ENCODE data around the gene ZBTB44. TPM values are rescaled to one million over a fixed set of nuclear protein-coding genes. Genes with fewer than 3 reads are reported as not detected.
"Not testable (repeated sequence)": the region's sequence is repeated elsewhere in the genome, so short reads cannot be mapped to it uniquely, and the experiment has no call there.

Gene ZBTB44
- total and polyA plus RNA-seq, 5 experiments from 2014 or later: 5.9 to 90.1 (median 7.9) TPM

DNA sequence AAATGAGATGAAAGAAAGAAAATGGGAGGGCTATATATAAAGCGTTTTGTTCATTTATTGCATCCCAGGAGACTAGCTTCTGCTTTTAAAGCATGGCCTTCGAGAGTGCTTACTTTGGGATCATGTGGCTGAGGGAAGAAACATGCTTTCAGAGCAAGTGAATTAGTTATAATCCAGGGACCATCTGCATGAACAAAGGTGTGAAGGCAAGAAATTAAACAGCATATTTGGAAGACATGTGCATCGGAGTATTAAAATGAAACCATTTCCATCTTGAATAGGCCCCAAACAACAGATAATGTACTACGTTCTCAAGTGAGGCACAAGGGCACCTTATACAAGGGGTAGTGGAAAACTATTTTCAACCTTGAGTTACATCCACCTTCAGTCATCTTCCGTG lies 51.4 kb downstream of the ZBTB44 start:
- Mint-ChIP-seq H3K27me3 (no peaks in the 10 kb centered on the region), H3K27ac (peak overlapping the region in 2 of 10 donors; percentile 2 to 27), H3K36me3 (peaks cover 20 to 82% (median 45%) of the 10 kb centered on the region in 3 donors), H3K9me3 (peaks cover 0 to 17% (median 9%) of the 10 kb centered on the region in 9 donors), H3K4me3 (no peak overlapping the region), H3K4me1 (peaks cover 11 to 45% (median 30%) of the 10 kb centered on the region in 4 donors)
- ATAC-seq: no peak
- no peak for DNase-seq
- POLR2A ChIA-PET: no interaction called here

DNA sequence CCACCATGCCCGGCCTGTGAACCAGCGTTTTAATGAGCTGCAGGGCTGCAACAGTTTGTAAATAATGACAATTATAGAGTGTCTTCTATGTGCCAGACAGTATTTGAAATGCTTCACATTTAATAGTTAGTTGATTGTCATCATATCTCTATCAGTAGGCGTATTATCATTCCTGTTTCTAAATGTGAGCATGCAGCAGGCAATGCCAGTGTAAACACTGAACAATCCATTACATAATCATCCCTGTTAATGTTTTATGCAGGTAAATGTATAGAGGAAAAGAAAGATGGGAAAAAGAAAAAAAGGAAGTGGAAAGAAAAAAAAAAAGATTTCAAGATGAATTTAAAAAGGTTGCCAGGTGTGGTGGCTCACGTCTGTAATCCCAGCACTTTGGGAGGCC lies 52.3 kb downstream of the ZBTB44 start:
- ATAC-seq (no peak), DNase-seq (no peak)
- H3K27ac Mint-ChIP-seq: peak overlapping the region in 2 of 10 donors; percentile 44 to 53
- peaks cover 11 to 54% (median 36%) of the 10 kb centered on the region in 4 donors for H3K4me1 Mint-ChIP-seq
- no peak overlapping the region for H3K4me3 Mint-ChIP-seq
- no peaks in the 10 kb centered on the region for H3K27me3 Mint-ChIP-seq
- peaks cover 0 to 26% (median 9%) of the 10 kb centered on the region in 9 donors for H3K9me3 Mint-ChIP-seq
- H3K36me3 Mint-ChIP-seq: peaks cover 29 to 80% (median 54%) of the 10 kb centered on the region in 3 donors
- POLR2A ChIA-PET: interaction anchor here (0.7 kb wide), 1 partner anchor 17 kb away, joined by 3 read pairs; no protein-coding TSS in a partner anchor

DNA sequence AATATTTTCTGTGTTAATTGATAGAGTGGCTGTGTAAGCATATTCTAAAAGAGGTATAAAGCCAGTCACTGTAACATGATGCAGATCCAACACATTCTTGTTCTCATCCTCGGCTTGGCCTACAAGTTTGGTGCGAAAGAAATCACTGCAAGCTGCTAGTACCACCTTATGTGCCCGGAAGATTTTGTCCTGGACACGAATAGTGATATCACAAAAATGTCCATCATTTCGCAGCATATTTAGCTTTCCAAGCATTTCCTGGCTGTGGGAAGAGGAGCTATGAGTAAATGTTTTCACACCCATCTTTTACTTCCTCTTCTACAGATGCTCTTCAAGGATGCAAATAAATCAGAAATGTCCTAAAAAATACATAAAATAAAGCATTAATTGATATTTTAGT lies 53.1 kb downstream of the ZBTB44 start:
- Mint-ChIP-seq H3K27ac (no peak overlapping the region), H3K36me3 (peaks cover 37 to 81% (median 60%) of the 10 kb centered on the region in 3 donors), H3K4me1 (peaks cover 15 to 62% (median 38%) of the 10 kb centered on the region in 4 donors), H3K27me3 (no peaks in the 10 kb centered on the region), H3K9me3 (peaks cover 0 to 35% (median 9%) of the 10 kb centered on the region in 9 donors), H3K4me3 (no peak overlapping the region)
- DNase-seq (no peak), ATAC-seq (no peak)
- POLR2A ChIA-PET: no interaction called here

DNA sequence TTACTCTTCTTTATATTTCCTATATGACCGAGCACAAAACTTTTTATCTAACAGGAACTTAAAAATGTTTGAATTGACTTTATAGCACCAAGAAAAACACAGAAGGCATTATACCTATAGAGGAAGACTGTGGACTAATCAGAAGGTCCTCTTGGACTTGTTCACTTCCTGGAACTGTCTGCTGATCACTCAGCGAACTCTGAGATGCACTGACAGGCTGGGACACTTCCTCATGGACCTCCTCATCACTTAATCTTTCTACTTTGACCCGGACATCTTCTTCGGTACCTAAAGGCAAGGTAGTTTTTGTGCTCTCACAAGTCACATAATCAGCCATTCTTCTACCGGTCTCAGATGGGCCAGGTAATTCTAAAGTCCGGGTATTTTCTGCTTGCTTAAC lies 54.0 kb downstream of the ZBTB44 start:
- H3K27ac Mint-ChIP-seq: no peak overlapping the region
- H3K9me3 Mint-ChIP-seq: peaks cover 0 to 43% (median 9%) of the 10 kb centered on the region in 9 donors
- no peak overlapping the region for H3K4me3 Mint-ChIP-seq
- no peak for DNase-seq
- no peaks in the 10 kb centered on the region for H3K27me3 Mint-ChIP-seq
- H3K4me1 Mint-ChIP-seq: peaks cover 19 to 60% (median 38%) of the 10 kb centered on the region in 4 donors
- POLR2A ChIA-PET: no interaction called here
- no peak for ATAC-seq
- peaks cover 38 to 82% (median 63%) of the 10 kb centered on the region in 3 donors for H3K36me3 Mint-ChIP-seq

DNA sequence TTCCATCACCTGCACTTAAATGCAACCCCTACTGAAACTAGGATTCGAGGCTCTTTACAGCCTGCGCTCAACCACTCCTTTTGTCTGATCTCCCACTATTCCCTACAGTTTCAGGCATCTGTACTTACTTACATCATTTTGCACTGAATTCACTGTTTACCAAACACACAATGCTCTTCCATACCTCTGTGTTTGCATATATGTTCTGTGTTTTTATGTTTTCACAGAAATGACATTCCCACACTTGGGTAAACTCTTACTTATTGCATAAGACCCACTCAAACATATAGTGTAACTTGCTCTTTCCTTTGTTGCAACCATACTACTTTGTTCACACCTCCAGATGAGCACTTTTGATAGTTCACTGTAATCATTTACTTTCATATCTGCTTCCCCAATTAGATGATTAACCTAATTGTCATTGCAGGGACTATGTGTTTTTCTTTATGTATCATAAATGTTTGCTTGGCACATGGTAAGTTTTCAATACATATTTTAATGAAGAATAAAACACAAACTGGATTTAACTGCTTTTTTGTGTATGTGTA lies 54.6 kb downstream of the ZBTB44 start:
- peak overlapping the region in 1 of 10 donors; percentile 34 for H3K4me3 Mint-ChIP-seq
- H3K27ac Mint-ChIP-seq: no peak overlapping the region
- peaks cover 0 to 49% (median 12%) of the 10 kb centered on the region in 9 donors for H3K9me3 Mint-ChIP-seq
- no peaks in the 10 kb centered on the region for H3K27me3 Mint-ChIP-seq
- peaks cover 18 to 60% (median 37%) of the 10 kb centered on the region in 4 donors for H3K4me1 Mint-ChIP-seq
- DNase-seq: no peak
- peaks cover 38 to 84% (median 69%) of the 10 kb centered on the region in 3 donors for H3K36me3 Mint-ChIP-seq
- ATAC-seq: no peak
- POLR2A ChIA-PET: no interaction called here

DNA sequence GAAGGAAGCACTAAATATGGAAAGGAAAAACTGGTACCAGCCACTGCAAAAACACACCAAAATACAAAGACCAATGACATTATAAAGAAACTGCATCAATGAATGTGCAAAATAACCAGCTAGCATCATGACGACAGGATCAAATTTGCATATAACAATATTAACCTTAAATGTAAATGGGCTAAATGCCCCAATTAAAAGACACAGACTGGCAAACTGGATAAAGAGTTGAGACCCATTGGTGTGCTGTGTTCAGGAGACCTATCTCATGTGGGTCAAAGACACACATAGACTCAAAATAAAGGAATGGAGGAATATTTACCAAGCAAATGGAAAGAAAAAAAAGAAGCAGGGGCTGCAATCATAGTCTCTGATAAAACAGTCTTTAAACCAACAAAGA lies 63.0 kb downstream of the ZBTB44 start:
- ATAC-seq, H3K27me3 Mint-ChIP-seq, POLR2A ChIA-PET, H3K27ac Mint-ChIP-seq, H3K4me3 Mint-ChIP-seq, DNase-seq: not testable (repeated sequence)
- Mint-ChIP-seq H3K36me3 (peaks cover 19 to 63% (median 48%) of the 10 kb centered on the region in 3 donors), H3K9me3 (peaks cover 0 to 39% (median 21%) of the 10 kb centered on the region in 9 donors), H3K4me1 (peaks cover 28 to 63% (median 56%) of the 10 kb centered on the region in 4 donors)

DNA sequence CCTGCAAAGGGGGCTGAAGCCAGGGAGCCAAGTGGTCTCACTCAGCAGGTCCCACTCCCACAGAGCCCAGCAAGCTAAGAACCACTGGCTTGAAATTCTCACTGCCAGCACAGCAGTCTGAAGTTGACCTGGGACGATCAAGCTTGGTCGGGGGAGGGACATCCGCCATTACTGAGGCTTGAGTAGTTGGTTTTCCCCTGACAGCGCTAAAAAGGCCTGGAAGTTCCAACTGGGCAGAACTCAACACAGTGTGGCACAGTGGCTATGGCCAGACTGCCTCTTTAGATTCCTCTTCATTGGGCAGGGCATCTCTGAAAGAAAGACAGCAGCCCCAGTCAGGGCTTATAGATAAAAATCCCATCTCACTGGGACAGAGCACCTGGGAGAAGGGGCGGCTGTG lies 64.8 kb downstream of the ZBTB44 start:
- H3K9me3 Mint-ChIP-seq: peaks cover 0 to 28% (median 18%) of the 10 kb centered on the region in 9 donors
- peaks cover 17 to 57% (median 32%) of the 10 kb centered on the region in 3 donors for H3K36me3 Mint-ChIP-seq
- H3K27ac Mint-ChIP-seq, DNase-seq, POLR2A ChIA-PET, ATAC-seq, H3K4me3 Mint-ChIP-seq, H3K27me3 Mint-ChIP-seq: not testable (repeated sequence)
- peaks cover 21 to 65% (median 58%) of the 10 kb centered on the region in 4 donors for H3K4me1 Mint-ChIP-seq

DNA sequence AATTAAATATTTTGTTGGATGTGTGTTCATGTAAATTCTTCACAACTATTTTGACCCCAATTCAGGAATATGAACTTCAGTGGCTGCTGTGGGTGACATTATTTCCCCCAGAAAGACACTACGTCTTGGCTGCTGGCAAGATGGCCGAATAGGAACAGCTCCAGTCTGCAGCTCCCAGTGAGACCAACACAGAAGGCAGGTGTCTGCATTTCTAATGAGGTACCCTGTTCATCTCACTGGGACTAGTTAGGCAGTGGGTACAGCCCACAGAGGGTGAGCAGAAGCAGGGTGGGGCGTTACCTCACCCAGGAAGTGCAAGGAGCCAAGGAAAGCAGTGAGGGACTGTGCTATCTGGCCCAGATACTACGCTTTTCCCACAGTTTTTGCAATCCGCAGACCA lies 65.3 kb downstream of the ZBTB44 start:
- no peak overlapping the region for H3K4me3 Mint-ChIP-seq
- no peaks in the 10 kb centered on the region for H3K27me3 Mint-ChIP-seq
- peaks cover 22 to 70% (median 61%) of the 10 kb centered on the region in 4 donors for H3K4me1 Mint-ChIP-seq
- H3K27ac Mint-ChIP-seq: peak overlapping the region in 1 of 10 donors; percentile 6
- POLR2A ChIA-PET: no interaction called here
- H3K9me3 Mint-ChIP-seq: peaks cover 0 to 28% (median 18%) of the 10 kb centered on the region in 9 donors
- peaks cover 17 to 57% (median 32%) of the 10 kb centered on the region in 3 donors for H3K36me3 Mint-ChIP-seq
- DNase-seq (no peak), ATAC-seq (no peak)

DNA sequence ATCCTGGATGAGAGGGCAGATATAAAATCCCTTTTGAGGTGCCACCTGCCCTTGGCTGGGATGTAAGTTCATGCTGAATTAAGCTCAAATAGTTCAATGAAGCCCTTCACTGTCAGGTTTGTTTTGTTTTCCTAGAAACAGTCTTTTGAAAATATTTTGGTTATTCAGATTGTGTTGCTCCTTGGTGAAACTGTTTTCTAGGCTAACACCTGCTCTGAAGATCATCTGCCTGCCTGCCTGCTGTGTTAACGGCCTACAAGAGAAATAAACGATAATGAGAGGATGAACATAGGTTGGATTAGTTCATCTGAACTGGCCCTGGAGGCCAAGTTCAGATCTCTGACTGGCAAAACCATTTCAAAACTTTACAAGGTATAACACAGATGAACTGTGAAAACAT lies 67.4 kb downstream of the ZBTB44 start:
- DNase-seq: no peak
- peaks cover 14 to 49% (median 17%) of the 10 kb centered on the region in 3 donors for H3K36me3 Mint-ChIP-seq
- H3K27me3 Mint-ChIP-seq: no peaks in the 10 kb centered on the region
- peak overlapping the region in 1 of 10 donors; percentile 7 for H3K27ac Mint-ChIP-seq
- H3K9me3 Mint-ChIP-seq: peaks cover 0 to 16% (median 11%) of the 10 kb centered on the region in 9 donors
- no peak for ATAC-seq
- no peak overlapping the region for H3K4me3 Mint-ChIP-seq
- H3K4me1 Mint-ChIP-seq: peaks cover 19 to 73% (median 67%) of the 10 kb centered on the region in 4 donors
- POLR2A ChIA-PET: no interaction called here

DNA sequence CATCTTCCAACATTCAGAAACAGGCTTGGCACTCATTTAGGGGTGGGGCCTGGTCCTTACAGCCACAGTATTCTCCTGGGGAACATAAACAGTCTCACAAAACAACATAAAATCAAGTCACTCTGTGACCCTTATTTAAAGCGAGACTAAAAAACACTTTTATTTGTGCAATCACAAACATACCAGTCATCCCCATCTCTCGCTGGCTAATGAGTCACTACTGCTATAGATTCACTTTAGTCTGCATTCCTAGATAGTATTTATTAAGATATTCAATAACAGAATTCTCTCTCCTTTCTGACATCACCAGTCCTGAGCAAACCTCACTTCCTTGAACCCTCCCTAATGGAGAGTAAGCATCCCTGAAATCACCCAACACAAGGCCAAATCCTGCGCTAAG lies 68.0 kb downstream of the ZBTB44 start:
- Mint-ChIP-seq H3K4me1 (peaks cover 20 to 72% (median 62%) of the 10 kb centered on the region in 4 donors), H3K27me3 (no peaks in the 10 kb centered on the region), H3K9me3 (peaks cover 0 to 10% (median 5%) of the 10 kb centered on the region in 9 donors), H3K4me3 (no peak overlapping the region), H3K36me3 (peaks cover 8 to 44% (median 11%) of the 10 kb centered on the region in 3 donors), H3K27ac (peak overlapping the region in 2 of 10 donors; percentile 7 to 61)
- ATAC-seq (no peak), DNase-seq (no peak)
- POLR2A ChIA-PET: no interaction called here

DNA sequence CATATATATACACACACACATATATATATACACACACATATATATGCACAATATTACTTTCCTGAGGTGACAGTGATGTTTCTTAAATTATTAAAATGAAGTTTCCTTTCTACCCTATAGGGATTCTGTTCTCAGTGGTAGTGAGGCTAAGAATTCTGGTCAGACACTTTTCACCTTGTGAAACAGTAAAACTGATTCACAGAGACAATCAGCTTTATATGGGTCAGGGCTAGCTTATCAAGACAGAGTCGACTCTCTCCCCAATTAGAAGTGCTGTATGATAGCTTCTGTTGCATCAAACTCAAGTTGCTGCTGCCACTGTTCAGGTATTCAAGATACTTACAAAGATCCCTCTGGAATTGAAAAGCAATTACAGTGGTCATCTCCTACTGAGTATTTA lies 68.4 kb downstream of the ZBTB44 start:
- DNase-seq: no peak
- POLR2A ChIA-PET: no interaction called here
- no peak for ATAC-seq
- H3K27ac Mint-ChIP-seq: peak overlapping the region in 1 of 10 donors; percentile 7
- H3K36me3 Mint-ChIP-seq: peaks cover 6 to 41% (median 8%) of the 10 kb centered on the region in 3 donors
- peaks cover 21 to 71% (median 61%) of the 10 kb centered on the region in 4 donors for H3K4me1 Mint-ChIP-seq
- peaks cover 0 to 5% (median 1%) of the 10 kb centered on the region in 9 donors for H3K9me3 Mint-ChIP-seq
- H3K27me3 Mint-ChIP-seq: no peaks in the 10 kb centered on the region
- H3K4me3 Mint-ChIP-seq: no peak overlapping the region

DNA sequence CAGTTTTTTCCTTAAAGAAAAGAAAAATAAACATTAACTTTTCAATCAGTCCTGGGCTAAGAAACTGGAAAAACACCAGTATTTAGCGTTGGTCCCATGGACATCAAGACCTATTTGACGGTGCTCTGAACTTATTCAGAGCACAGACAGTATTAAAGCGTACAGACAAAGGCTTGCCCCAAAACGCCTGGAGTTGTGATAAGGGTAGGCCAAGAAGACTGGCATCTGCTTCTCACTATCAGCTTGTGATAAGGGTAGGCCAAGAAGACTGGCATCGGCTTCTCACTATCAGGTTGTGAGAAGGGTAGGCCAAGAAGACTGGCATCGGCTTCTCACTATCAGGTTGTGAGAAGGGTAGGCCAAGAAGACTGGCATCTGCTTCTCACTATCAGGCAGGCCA lies 69.3 kb downstream of the ZBTB44 start:
- Mint-ChIP-seq H3K4me1 (peaks cover 18 to 63% (median 52%) of the 10 kb centered on the region in 4 donors), H3K27ac (peak overlapping the region in 2 of 10 donors; percentile 42 to 68), H3K36me3 (peaks cover 0 to 37% (median 3%) of the 10 kb centered on the region in 3 donors)
- H3K27me3 Mint-ChIP-seq, H3K4me3 Mint-ChIP-seq, ATAC-seq, POLR2A ChIA-PET, H3K9me3 Mint-ChIP-seq, DNase-seq: not testable (repeated sequence)

DNA sequence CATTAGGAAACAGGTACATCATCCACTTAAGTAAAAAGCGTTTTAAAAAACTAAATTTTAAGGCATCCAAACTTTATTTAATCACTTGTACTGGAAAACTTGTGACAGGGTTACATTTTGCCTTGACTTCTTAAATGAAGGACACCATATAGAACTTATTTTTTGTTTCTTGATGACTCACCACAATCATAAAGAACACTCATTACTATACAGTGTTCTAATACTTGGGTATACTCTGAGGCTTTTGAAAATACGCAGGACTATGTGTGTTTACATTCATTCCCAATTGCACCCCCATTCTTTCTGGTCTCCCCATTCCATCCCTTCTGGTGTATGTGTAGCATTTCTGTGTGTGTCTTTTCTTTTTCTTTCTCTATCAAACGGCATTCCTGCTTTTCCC lies 69.9 kb downstream of the ZBTB44 start:
- H3K4me3 Mint-ChIP-seq: no peak overlapping the region
- POLR2A ChIA-PET: no interaction called here

More for the DNA sequence above, 69.9 kb downstream of the ZBTB44 start:
- no peaks in the 10 kb centered on the region for H3K27me3 Mint-ChIP-seq
- peaks cover 0 to 34% (median 3%) of the 10 kb centered on the region in 3 donors for H3K36me3 Mint-ChIP-seq
- DNase-seq (no peak), ATAC-seq (no peak)
- H3K27ac Mint-ChIP-seq: peak overlapping the region in 3 of 10 donors; percentile 42 to 68 (median 50)
- peaks cover 17 to 61% (median 49%) of the 10 kb centered on the region in 4 donors for H3K4me1 Mint-ChIP-seq
- H3K9me3 Mint-ChIP-seq: no peaks in the 10 kb centered on the region

All from naive thymus-derived CD8-positive, alpha-beta T cell (primary cell).